ENCODE results near the gene RXRG.
A peak's percentile ranks its signal among the peaks of the same experiment; 100 is the strongest.

The RXRG gene

GRCh38 chr1:165383599-165384405 is 61.1 kb downstream of the RXRG start:
- DNase-seq (ENCODE audit: insufficient read length, low spot score), result no peak
- TF ChIP-seq POLR2A (IDR thresholded peaks at IDR 0.05; ENCODE audit: low read depth, low read length), result no peak
- no peak for FAIRE-seq

DNA sequence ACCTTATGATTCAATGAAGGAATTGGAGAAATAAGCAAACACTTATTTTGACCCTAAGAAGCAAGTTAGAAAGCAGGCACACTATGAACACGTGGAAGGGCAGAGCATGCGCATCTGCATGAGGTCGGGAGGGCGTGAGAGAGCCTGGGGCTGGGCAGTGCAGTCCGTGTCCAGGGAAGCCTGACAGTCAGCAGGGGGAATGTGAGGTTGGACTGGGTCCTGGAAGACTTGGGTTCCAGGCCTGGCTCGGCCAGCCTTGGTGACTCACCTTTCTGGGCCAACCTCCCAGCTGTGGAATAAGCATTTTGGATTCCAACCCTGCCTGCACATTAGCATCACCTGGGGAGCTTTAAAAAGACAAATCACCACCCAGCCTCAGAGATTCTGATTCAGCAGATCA is 61.9 kb downstream of the RXRG start:
- TF ChIP-seq POLR2A (IDR thresholded peaks at IDR 0.05; ENCODE audit: low read depth, low read length), result no peak

DNA sequence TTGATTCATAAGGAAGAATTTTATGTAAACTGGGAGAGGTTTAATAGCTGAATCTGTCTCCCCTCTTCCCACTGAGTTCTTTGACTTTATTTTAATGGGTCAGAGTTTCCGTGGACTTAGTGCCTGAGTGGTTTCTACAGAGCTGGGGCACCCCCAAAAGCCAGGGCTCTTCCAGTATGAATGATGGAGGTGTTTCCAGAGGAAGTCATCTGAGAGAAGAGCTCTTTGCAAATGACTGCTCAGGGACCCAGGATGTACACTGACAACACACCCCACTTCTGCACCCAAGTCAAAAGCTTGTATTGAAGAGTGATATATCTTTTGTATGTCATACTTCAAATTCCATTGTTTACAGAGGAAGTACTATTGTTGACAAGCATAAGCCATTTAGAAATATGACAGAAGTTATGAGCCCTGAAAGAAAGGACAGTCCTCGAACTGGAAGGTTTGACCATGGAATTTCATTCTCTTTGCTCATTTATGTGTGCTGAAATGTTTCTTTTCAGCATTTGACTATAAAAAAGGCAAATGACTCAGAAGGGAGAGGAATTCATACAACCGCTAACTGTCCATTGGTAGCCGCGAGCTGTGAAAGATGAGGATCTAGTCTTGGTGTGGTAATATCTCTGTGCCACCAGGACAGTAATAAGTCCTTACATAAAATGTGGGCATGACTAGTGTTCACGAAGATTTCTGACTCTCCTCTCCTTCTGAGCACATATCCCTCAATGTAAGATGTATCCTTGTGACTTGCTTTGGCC is 63.0 kb downstream of the RXRG start:
- no peak for DNase-seq (ENCODE audit: insufficient read length, low spot score)
- no peak for TF ChIP-seq POLR2A (IDR thresholded peaks at IDR 0.05; ENCODE audit: low read depth, low read length)
- no peak for FAIRE-seq

More for the DNA sequence above, 61.9 kb downstream of the RXRG start:
- DNase-seq (ENCODE audit: insufficient read length, low spot score), result no peak
- FAIRE-seq, result no peak

- DNase-seq (ENCODE audit: insufficient read length, low spot score) (no peak), FAIRE-seq (no peak)
- no peak for TF ChIP-seq POLR2A (IDR thresholded peaks at IDR 0.05; ENCODE audit: low read depth, low read length)
These were observed 68.1 kb downstream of the RXRG start for GRCh38 chr1:165376811-165377311.

DNA sequence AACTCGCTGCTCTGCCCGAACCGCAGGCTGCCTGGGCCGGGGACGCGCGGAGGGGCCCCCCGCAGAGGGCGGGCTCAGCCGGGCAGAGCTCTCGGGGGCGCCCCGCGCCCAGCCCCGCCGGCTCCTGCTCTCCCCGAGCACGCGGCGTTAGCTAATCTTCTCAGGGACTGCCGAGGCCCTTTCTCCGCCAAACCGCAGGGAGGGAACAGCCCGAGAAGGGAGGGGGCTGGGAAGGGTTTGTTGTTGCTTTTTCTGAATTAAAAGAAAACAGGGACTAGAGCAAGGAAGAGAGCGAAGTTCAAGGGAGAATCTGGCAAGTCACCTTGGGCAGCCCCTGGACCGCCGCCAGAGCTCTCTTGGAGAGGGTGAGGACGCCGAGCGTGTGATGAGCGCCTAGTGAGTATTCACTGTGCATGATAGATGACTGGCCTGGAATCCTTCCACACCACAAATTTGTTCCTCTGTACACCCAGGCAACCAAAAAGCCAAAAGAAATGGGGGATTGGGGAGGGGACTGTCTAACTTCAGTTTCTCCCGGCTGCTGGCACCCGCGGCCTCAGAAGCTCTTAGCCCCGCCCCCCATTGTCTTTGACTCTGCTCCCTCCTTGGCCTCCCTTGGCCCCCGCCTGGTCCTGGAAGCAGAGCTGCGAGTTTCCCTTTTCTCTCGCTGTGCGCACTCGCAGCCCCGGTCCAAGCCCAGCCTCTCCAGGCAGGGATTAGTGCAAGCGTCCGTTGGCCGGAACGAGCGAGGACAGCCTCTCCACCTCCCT is 68.7 kb downstream of the RXRG start:
- no peak for FAIRE-seq
- DNase-seq (ENCODE audit: insufficient read length, low spot score), result no peak
- no peak for TF ChIP-seq POLR2A (IDR thresholded peaks at IDR 0.05; ENCODE audit: low read depth, low read length)

- TF ChIP-seq POLR2A (IDR thresholded peaks at IDR 0.05; ENCODE audit: low read depth, low read length), result no peak
- DNase-seq (ENCODE audit: insufficient read length, low spot score) (no peak), FAIRE-seq (no peak)
These were observed 69.3 kb downstream of the RXRG start for GRCh38 chr1:165375623-165376022.

GRCh38 chr1:165371588-165372225 is 73.2 kb downstream of the RXRG start:
- FAIRE-seq (no peak), DNase-seq (ENCODE audit: insufficient read length, low spot score) (no peak)
- no peak for TF ChIP-seq POLR2A (IDR thresholded peaks at IDR 0.05; ENCODE audit: low read depth, low read length)

DNA sequence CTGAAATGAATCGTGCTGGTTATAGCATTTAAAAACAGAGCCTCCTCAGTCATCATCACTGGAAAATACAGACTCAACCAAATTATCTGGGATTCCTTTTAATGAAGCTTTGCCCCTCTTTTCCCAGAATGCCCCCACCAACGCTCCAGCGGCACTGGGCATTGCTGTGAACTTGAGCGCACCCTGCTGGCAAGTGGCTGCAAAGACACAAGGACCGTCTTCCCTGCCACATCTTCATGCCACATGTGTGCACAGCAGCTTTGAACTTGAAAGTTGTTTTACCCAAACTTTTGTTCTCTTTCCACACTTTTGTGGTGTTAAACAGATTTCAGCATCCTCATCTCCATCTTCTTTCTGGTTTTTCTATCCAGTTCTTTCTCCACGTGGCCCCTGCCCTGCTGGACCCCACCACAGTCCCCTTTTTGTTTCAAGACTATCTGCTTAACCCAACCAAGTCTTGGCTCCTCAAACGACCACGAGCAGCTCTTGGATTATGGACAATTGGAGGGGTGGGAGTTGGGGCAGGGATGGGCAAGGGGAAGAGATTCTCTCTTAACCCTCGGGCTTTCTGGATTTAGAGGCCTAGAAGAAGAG is 75.6 kb downstream of the RXRG start:
- DNase-seq (ENCODE audit: insufficient read length, low spot score) (peak; percentile 55), FAIRE-seq (no peak)
- no peak for TF ChIP-seq POLR2A (IDR thresholded peaks at IDR 0.05; ENCODE audit: low read depth, low read length)

DNA sequence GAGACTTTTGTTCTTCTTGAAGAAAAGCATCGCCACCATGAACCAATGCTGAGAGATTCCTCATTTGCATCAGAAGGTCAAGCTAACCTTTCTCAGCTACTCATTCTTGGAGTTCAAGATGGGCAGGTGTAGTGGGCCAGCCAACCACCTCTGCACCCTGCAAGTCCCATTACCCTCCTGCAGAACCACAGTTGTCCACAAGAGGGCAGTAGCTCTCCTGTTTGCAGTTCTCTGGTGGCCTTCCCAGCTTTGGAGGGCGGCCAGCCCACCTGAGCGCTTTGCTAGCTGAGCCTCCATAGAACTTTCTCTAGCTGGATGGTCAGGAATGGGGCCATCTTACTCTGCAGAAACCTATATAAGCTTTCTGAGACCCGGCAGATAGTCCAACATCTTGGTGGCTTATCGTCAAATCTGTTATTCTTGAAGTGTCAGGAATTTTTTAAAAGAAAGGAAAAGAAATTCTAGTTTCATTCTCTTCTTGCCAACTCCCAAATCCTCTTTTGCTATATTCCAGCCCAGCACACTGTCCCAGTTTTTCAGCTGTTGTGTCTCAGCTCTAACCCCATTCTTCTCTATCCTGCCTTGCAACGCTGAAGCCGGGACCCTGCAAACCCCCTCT is 77.4 kb downstream of the RXRG start:
- DNase-seq (ENCODE audit: insufficient read length, low spot score) (peak; percentile 64), FAIRE-seq (no peak)
- no peak for TF ChIP-seq POLR2A (IDR thresholded peaks at IDR 0.05; ENCODE audit: low read depth, low read length)

DNA sequence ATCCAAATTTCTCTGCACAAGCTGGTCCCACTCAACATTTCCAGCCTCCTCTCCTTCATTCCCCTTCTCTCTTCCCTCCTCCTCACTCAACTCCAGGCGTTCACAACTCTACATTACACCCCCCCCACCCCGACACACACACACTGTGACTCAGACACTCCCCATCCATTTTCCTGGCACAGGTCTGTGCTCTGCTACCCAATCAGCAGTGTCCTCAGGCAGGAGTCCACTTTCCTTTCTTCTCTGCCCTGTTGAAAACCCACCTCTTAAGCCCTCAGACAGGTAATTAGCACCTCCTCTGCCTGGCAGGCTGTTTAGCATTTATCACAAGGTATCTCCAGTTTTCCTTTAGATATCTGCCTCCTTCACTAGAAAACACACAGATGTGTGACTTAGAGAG is 79.6 kb downstream of the RXRG start:
- DNase-seq (ENCODE audit: insufficient read length, low spot score) (no peak), FAIRE-seq (no peak)
- no peak for TF ChIP-seq POLR2A (IDR thresholded peaks at IDR 0.05; ENCODE audit: low read depth, low read length)

DNA sequence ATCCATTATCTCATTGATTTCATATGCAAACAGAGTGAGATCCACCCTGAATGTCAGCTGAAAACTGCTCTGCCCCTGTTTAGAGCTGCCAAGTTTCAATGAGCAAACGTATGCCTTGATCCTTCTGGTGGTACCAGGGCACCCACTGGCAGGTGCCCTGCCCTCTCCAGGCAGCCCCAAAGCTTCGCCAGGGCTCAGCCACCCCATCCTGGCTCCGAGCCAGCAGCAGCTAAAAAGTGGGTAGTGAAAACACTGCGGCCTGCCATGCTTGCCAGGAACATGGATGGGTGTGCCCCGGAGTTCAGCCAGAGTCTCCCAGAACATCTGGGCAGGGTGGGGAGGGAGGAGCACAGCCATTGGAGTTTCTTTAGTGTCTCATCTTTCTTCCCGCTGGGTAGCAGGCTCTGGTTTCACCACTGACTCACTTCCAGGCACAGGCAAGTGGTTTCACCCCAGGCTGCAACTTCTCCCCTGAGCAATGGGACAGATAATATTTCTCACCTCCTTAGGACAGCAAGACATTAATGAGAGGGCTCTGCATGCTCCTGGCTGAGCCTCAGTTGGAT is 80.3 kb downstream of the RXRG start:
- DNase-seq (ENCODE audit: insufficient read length, low spot score) (no peak), FAIRE-seq (no peak)
- TF ChIP-seq POLR2A (IDR thresholded peaks at IDR 0.05; ENCODE audit: low read depth, low read length), result no peak

GRCh38 chr1:165356876-165357275 is 88.0 kb downstream of the RXRG start:
- FAIRE-seq, result no peak
- TF ChIP-seq POLR2A (IDR thresholded peaks at IDR 0.05; ENCODE audit: low read depth, low read length), result no peak

More at GRCh38 chr1:165356876-165357275, 88.0 kb downstream of the RXRG start:
- no peak for DNase-seq (ENCODE audit: insufficient read length, low spot score)
